OCI-LY3 (cell line): ENCODE data around the gene MSMB.

Experiments used
- H2AFZ ChIP-seq: fragments of 200-600, 300-600 bp; shearing (Covaris generic); 2 replicates; pipeline ENCODE4 v1.6.0; 2014; ENCODE audit warnings: antibody characterized with exemption, low read depth, low read length
- H3K27ac ChIP-seq: fragments of 200-600, 300-600 bp; sonication (generic); 2 replicates; pipeline ENCODE4 v1.5.1; 2014; ENCODE audit warnings: mild to moderate bottlenecking, low read length, moderate library complexity, mixed read lengths
- H3K27me3 ChIP-seq: fragments of 200-600, 300-600 bp; sonication (generic); 2 replicates; pipeline ENCODE4 v1.6.1; 2014; ENCODE audit warnings: low read depth, low read length, mixed read lengths
- H3K36me3 ChIP-seq: fragments of 200-600, 300-600 bp; sonication (generic); replicated peaks from 2 replicates; pipeline ENCODE3; 2014; ENCODE audit warnings: low read depth, low read length, mixed read lengths
- H3K4me1 ChIP-seq: fragments of 300-600, 200-600 bp; sonication (generic); 2 replicates; pipeline ENCODE4 v1.6.1; 2014; ENCODE audit warnings: low read length, mixed read lengths
- H3K4me2 ChIP-seq: fragments of 200-600, 300-600 bp; sonication (generic); 2 replicates; pipeline ENCODE4 v1.6.1; 2014; ENCODE audit warnings: low read length, mixed read lengths
- H3K4me3 ChIP-seq: fragments of 300-600, 200-600 bp; sonication (generic); 2 replicates; pipeline ENCODE4 v1.5.1; 2014; ENCODE audit warnings: antibody characterized with exemption, mild to moderate bottlenecking, low read length, moderate library complexity
- H3K79me2 ChIP-seq: fragments of 300-600, 200-600 bp; shearing (Covaris generic); 2 replicates; pipeline ENCODE4 v1.6.1; 2014; ENCODE audit warnings: mild to moderate bottlenecking, low read length, mixed read lengths
- H3K9ac ChIP-seq: fragments of 300-600, 200-600 bp; shearing (Covaris generic); 2 replicates; pipeline ENCODE4 v1.6.0; 2014; ENCODE audit warnings: mild to moderate bottlenecking, low read length, moderate library complexity
- H3K9me3 ChIP-seq: fragments of 200-600, 300-600 bp; shearing (Covaris generic); 2 replicates; pipeline ENCODE4 v1.6.1; 2014; ENCODE audit warnings: low read length, mixed read lengths; ENCODE audit not compliant: insufficient read depth
- H4K20me1 ChIP-seq: fragments of 200-600, 300-600 bp; sonication (generic); 2 replicates; pipeline ENCODE4 v1.6.1; 2016; ENCODE audit warnings: low read length, mixed read lengths; ENCODE audit not compliant: insufficient read depth
- EZH2phosphoT487 ChIP-seq: fragments of 200-600 bp; shearing (Covaris generic); IDR thresholded peaks from 2 replicates; pipeline ENCODE4 v1.6.1; 2018; ENCODE audit warnings: antibody characterized with exemption, mixed run types, low read depth
- TF ChIP-seq, protein P1 (sequence below): fragments of 200-600, 300-600 bp; sonication (generic); IDR thresholded peaks from 2 replicates; pipeline ENCODE4 v1.5.1; 2014; ENCODE audit warnings: antibody characterized with exemption, low read length, low read depth

MSMB gene

DNA sequence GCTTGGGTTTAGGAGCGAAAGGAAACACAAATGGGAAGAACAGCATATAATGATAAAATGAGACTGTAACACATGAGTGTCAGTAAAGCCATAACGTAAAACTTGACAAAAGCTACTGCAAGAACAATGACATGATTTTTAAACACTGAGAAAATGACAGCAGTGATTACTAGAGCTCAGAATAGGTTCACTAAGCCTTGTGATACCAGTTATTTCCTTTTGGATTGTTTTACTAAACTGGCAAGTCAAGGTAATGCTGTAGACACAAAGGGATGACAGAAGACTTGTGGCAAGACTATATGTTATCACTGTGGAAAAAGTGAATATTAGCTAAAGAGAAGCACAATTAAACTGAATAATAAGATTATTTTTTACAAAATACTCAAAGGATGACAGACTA lies 28.3 kb downstream of the MSMB start:
- H3K27me3 ChIP-seq, result no peaks in the 10 kb centered on the region
- H4K20me1 ChIP-seq, result peaks cover 38% of the 10 kb centered on the region

DNA sequence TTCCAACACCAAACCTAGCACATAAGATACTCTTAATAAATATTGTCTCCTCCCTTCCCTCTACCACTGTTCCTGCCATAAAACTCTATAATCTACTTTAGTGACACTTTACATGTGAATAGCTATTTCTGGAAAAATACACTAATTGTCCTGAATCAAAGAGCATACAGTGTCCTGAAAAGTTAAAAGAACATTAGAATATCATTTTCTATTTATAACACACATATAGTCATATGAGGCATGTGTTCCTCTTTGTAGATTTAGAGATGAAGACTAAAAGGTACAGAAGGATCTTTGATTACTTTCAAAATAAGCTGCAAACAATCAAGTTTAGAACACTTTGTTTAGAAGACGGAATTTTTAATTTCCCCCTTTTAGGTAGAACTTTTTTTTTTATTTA lies 29.3 kb downstream of the MSMB start:
- Histone ChIP-seq H3K4me1 (peaks cover 21% of the 10 kb centered on the region), H3K9ac (no peak overlapping the region), H4K20me1 (peaks cover 35% of the 10 kb centered on the region), H3K79me2 (peaks cover 50% of the 10 kb centered on the region), H3K36me3 (peaks cover 12% of the 10 kb centered on the region), H3K27ac (no peak overlapping the region), H3K9me3 (no peaks in the 10 kb centered on the region), H2AFZ (no peak overlapping the region), H3K4me3 (no peak overlapping the region), H3K27me3 (no peaks in the 10 kb centered on the region), H3K4me2 (no peak overlapping the region)
- TF ChIP-seq, protein P1, sequence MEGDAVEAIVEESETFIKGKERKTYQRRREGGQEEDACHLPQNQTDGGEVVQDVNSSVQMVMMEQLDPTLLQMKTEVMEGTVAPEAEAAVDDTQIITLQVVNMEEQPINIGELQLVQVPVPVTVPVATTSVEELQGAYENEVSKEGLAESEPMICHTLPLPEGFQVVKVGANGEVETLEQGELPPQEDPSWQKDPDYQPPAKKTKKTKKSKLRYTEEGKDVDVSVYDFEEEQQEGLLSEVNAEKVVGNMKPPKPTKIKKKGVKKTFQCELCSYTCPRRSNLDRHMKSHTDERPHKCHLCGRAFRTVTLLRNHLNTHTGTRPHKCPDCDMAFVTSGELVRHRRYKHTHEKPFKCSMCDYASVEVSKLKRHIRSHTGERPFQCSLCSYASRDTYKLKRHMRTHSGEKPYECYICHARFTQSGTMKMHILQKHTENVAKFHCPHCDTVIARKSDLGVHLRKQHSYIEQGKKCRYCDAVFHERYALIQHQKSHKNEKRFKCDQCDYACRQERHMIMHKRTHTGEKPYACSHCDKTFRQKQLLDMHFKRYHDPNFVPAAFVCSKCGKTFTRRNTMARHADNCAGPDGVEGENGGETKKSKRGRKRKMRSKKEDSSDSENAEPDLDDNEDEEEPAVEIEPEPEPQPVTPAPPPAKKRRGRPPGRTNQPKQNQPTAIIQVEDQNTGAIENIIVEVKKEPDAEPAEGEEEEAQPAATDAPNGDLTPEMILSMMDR, result no peak
- no peak for TF ChIP-seq EZH2phosphoT487

More for the DNA sequence above, 28.3 kb downstream of the MSMB start:
- Histone ChIP-seq H3K9ac (no peak overlapping the region), H3K9me3 (no peaks in the 10 kb centered on the region), H3K79me2 (peaks cover 59% of the 10 kb centered on the region), H3K4me2 (no peak overlapping the region), H3K36me3 (peaks cover 10% of the 10 kb centered on the region), H2AFZ (no peak overlapping the region), H3K4me1 (peaks cover 21% of the 10 kb centered on the region), H3K27ac (no peak overlapping the region), H3K4me3 (no peak overlapping the region)
- TF ChIP-seq EZH2phosphoT487, result no peak
- TF ChIP-seq, protein P1, result no peak

GRCh38 chr10:46016190-46016589 lies 29.9 kb downstream of the MSMB start:
- H3K27ac ChIP-seq, result no peak overlapping the region
- no peak overlapping the region for H3K4me3 ChIP-seq
- peaks cover 33% of the 10 kb centered on the region for H4K20me1 ChIP-seq
- H3K4me1 ChIP-seq, result peaks cover 21% of the 10 kb centered on the region
- H3K9me3 ChIP-seq, result no peaks in the 10 kb centered on the region
- H3K79me2 ChIP-seq, result peaks cover 44% of the 10 kb centered on the region
- peaks cover 12% of the 10 kb centered on the region for H3K36me3 ChIP-seq
- no peak overlapping the region for H2AFZ ChIP-seq
- no peaks in the 10 kb centered on the region for H3K27me3 ChIP-seq
- no peak overlapping the region for H3K9ac ChIP-seq
- TF ChIP-seq, protein P1, result no peak
- no peak for TF ChIP-seq EZH2phosphoT487
- no peak overlapping the region for H3K4me2 ChIP-seq

DNA sequence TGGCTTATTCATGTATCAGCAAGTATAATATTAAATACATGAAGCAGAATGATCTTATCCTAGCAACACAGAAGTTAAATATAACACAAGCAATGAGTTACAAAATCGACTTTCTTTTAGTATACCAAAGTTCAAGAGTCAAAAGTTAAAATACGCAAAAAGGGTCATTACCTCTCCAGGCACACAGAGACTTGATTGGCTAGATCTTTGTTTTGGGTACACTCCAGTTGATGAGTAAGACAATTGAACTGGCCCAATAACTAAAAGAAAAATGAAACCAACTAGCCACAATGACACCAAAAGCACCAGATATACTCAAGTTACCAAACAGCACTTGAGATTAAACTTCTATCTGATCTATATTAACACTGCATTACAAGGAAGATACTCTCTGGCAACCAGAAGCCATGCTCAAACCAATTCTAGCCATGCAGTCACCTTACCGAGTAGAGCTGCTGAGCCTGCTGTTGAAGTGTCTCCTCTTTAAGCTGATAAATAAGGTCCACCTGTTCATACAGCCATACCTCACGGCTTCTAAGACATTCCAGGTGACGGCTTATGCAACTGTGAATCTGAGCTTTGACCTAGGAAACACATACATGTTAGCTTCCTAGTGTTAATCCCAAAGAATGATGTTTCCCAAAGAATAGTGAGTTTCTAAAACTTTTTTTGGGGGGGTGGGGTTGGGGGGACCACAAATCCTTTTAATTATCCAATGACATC lies 31.2 kb downstream of the MSMB start:
- Histone ChIP-seq H3K36me3 (peaks cover 12% of the 10 kb centered on the region), H3K4me3 (no peak overlapping the region), H3K27ac (no peak overlapping the region), H4K20me1 (peaks cover 21% of the 10 kb centered on the region), H3K9me3 (no peaks in the 10 kb centered on the region), H3K79me2 (peaks cover 30% of the 10 kb centered on the region), H2AFZ (no peak overlapping the region), H3K9ac (no peak overlapping the region), H3K4me1 (peaks cover 15% of the 10 kb centered on the region), H3K27me3 (no peaks in the 10 kb centered on the region), H3K4me2 (no peak overlapping the region)
- no peak for TF ChIP-seq EZH2phosphoT487
- TF ChIP-seq, protein P1, result no peak
